C4-2B (cell line): ENCODE results near the gene PMFBP1.

ENCODE experiments used
- CTCF ChIP-seq: fragments of 450-650 bp; conservative IDR thresholded peaks from 2 replicates; pipeline ENCODE4 v1.5.1; 2017; ENCODE audit warnings: mild to moderate bottlenecking
- ZFX ChIP-seq: fragments of 450-650 bp; IDR thresholded peaks from 2 replicates; pipeline ENCODE4 v1.6.1; 2017

DNA sequence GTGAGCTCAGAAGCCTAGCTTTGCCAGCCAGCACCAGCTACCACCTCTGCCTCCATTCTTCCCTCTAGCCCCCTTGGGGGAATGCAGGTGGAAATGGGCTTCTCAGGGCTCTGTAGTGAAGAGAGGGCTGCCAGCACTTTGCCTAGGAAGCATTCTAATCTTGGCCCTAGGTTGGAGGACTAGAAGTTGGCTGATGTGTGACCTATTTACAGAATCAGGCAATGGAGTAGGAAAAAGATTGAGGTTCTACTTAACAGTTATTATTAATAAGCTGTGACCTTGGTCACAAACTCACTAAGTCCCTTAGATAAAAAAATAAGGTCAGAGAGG is 58.4 kb downstream of the PMFBP1 start:
- no peak for TF ChIP-seq CTCF
- no peak for TF ChIP-seq ZFX
